HG03378 (cell line): ENCODE data around the gene RALGAPA1.

Experiments used
- ATAC-seq: cut with Tn5 transposase; IDR thresholded peaks from one replicate; pipeline ENCODE4 v1.9.1; 2021; ENCODE audit warnings: mild to moderate bottlenecking, moderate library complexity; ENCODE audit not compliant: unreplicated experiment

The RALGAPA1 gene

DNA sequence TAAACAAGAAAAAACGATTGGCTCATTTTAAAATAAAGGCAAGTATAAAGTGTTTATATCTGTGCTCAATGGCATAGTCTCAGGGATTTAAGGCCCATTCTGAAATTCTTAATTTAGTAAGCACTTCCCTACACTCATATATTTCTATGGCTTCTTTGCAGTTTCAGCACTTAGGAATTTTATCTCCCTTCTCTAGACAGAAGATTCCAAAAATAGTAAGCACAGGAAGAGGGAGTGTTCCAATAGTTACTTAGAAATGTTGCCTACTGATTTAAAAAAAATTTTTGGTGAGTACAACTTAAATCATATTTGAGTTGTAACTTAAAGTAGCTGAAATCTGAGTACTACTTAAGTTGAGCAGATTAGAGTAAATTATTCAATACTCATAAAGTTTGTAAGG, 255.3 kb downstream of the RALGAPA1 start:
- ATAC-seq: no peak

GRCh38 chr14:35551081-35551480, 258.0 kb downstream of the RALGAPA1 start:
- no peak for ATAC-seq

- ATAC-seq: no peak
Measured at GRCh38 chr14:35549551-35549950, 259.5 kb downstream of the RALGAPA1 start.

- ATAC-seq: no peak
Measured at GRCh38 chr14:35543006-35543405, 266.1 kb downstream of the RALGAPA1 start.

DNA sequence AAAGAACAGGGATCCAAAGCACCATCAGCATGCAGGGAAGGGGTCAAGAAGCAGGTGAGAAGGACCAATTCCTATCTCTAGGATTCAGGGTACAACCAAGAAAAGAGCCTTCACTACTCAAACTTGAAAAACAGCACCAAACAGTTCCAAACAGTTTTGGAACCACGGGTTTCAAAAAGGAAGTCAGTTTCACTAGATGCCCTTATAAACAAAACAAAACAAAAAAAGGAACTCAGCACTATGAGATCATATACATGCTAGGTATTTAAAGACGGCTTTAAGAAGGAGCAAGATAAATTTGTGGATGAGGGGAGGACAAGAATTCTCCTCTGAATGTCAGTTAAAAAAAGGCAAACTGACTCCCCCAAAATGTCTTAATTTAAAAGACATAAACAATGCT, 269.1 kb downstream of the RALGAPA1 start:
- ATAC-seq: no peak

GRCh38 chr14:35535483-35536112, 273.5 kb downstream of the RALGAPA1 start:
- ATAC-seq: peak; percentile 3

DNA sequence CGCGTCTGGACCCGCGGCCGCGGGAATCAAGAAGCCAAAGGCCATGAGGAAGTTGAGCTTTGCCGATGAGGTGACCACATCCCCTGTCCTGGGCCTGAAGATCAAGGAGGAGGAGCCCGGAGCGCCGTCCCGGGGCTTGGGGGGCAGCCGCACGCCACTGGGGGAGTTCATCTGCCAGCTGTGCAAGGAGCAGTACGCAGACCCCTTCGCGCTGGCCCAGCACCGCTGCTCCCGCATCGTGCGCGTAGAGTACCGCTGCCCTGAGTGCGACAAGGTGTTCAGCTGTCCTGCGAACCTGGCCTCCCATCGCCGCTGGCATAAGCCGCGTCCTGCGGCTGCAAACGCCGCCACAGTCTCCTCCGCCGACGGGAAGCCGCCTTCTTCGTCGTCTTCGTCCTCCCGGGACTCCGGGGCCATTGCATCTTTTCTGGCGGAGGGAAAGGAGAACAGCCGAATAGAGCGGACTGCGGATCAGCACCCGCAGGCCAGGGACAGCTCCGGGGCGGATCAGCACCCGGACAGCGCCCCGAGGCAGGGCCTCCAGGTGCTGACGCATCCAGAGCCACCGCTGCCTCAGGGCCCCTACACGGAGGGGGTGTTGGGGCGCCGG, 274.1 kb downstream of the RALGAPA1 start:
- peak; percentile 52 for ATAC-seq

DNA sequence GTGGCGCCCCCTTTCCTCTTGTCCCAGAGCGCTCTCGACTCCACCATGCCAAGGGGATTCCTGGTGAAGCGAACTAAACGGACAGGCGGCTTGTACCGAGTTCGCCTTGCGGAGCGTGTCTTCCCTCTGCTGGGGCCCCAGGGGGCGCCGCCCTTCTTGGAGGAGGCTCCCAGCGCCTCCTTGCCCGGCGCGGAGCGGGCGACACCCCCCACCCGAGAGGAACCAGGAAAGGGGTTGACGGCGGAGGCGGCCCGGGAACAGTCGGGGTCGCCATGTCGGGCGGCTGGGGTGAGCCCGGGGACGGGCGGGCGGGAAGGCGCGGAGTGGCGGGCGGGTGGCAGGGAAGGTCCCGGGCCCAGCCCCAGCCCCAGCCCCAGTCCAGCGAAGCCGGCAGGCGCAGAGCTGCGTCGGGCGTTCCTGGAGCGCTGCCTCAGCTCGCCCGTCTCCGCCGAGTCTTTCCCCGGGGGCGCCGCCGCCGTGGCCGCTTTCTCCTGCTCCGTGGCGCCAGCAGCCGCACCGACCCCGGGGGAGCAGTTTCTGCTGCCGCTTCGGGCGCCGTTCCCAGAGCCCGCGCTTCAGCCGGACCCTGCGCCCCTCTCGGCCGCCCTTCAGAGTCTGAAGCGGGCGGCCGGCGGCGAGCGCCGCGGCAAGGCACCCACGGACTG, 274.8 kb downstream of the RALGAPA1 start:
- ATAC-seq: peak; percentile 21

DNA sequence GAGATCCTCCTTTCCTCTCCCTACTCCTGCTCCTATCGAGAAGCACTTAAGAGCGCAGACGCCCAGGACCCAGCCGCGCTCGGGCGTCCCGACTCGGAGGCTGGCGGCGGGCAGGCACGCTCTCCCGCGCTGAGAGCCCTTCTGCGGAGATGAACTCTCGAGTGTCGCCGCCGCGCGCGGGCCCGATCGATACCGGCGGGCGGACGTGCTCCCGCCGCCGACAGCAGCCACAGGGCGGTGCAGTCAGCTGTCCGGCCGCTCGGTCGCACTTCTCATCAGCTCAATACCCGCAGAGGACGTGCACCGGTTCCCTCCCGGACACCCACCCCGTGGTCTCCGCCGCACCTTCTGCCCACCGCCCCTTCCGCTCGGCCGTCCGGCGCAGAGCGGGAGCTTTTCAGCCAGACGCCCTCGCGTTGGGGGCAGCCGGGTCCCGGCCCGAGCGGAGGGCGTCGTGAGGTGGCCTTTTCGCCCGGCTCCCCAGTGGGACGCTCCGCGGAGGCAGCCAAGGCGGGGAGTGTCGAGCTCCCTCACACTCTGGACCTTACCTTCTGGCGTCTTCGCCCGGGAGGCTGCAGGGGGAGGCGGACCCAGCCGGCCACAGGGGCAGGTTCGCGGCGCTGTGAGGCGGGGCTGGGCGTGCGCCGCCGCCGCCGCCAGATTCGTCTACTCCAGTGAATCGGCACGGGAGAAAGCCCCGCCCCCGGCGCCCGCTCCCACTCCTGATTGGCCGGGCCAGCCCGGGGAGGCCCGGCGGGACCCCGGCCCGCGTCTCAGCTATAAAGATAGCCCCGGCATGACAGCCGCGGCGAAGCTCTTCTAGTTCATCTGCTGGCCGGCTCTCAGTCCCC, 275.5 kb downstream of the RALGAPA1 start, which contains the start of gene INSM2:
Gene INSM2 (plus strand): TSS at position 808 of the 851 bp plus-strand sequence. CDS start 89 bp downstream, outside the sequence.
- ATAC-seq: peak; percentile 49

DNA sequence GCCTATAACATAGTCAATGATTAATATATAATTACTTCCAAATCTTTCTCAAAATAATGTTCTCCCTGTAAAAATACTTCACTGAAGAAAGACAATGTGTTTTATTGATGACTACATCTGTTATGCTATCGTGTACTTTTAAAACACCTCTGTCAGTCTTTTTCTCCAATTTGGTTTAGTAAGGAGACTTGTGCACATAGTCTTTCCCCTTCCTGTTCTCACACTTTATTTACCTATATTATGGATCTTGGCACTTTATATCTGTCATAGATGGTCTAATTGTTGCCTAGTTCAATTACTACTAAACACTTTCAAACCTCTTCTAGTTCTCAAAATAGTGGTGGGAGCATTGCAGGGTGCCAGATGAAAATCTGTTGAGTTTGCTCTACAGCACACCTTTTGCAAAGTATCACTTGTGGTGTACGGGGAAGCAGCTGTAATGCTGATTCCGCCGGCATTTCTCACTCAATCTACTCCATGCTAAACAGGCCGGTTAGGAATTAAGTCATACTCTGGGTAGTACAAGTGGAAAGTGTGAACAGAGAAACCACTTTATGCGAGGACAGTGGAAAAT, 276.2 kb downstream of the RALGAPA1 start:
- peak; percentile 12 for ATAC-seq

DNA sequence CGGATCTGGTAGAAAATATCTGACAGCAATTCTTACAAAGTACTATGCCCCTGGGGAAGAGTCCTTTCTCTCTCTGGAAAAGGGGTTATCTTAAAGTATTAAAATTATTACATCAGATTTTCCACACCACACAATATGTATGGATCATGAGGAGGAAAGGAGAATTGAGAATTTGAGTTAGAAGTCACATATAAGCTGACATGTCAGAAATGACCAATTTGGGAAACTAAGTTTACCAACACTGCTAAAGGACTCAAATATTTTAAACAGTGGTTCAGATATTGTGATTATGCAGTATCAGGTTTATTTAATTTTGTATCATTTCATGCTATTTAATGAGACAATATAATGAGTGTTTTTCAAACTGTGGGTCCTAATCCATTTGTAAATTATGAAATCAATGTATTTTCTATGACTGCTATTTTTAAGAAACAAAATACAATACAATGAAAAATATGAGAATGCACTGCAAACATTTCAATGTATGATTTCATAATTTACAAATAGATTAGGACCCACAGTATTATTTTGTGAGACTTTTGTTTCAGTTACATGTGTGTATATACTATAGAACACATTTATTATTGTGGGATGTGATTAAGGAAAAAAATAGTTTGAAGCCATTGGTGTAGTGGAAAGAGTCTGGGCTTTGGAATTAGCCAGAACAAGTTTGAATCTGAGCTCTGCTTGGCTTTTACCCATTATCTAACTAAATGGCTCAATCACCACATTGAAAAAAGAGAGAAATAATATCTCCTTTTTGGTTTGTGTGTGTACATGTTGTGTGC, 276.9 kb downstream of the RALGAPA1 start:
- ATAC-seq: no peak

GRCh38 chr14:35526962-35527361, 282.1 kb downstream of the RALGAPA1 start:
- ATAC-seq: no peak

DNA sequence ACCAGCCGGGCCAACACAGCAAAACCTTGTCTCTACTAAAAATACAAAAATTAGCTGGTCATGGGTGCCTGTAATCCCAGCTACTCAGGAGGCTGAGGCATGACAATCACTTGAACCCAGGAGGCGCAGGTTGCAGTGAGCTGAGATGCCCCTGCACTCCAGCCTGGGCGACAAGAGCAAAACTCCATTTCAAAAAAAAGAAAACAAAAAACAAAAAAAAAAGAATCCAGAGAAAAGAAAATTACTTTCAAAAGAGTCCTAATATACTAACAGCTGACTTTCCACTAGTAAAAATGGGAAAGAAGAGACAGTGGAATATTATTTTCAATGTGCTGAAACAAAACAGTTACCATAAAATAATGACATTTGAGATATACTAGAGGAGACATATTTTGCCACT, 283.4 kb downstream of the RALGAPA1 start:
- ATAC-seq: no peak

GRCh38 chr14:35519986-35520385, 289.1 kb downstream of the RALGAPA1 start:
- ATAC-seq: no peak

- no peak for ATAC-seq
Measured at GRCh38 chr14:35515916-35516315, 293.2 kb downstream of the RALGAPA1 start.

GRCh38 chr14:35512765-35513164, 296.3 kb downstream of the RALGAPA1 start:
- no peak for ATAC-seq

GRCh38 chr14:35509846-35510245, 299.2 kb downstream of the RALGAPA1 start:
- no peak for ATAC-seq

DNA sequence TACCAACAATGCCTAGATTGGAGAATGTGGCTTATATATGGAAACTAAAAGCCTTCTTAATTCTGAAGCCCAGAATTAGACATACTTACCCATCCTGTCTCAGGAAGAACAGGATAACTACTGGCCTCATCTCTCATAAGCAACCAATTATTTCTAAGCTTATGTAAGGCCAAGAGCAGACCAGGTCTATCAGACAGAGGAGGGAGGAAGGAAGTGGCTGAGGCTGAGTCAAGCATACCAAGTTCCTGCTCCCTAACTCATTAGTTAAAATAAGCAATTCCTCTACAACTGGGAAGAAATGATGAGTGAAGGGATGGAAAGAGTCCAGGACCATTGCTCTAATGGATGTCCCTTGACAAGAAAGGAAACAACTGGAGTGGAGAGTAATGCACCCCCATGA, 302.2 kb downstream of the RALGAPA1 start:
- no peak for ATAC-seq

- no peak for ATAC-seq
Measured at GRCh38 chr14:35506461-35506860, 302.6 kb downstream of the RALGAPA1 start.

DNA sequence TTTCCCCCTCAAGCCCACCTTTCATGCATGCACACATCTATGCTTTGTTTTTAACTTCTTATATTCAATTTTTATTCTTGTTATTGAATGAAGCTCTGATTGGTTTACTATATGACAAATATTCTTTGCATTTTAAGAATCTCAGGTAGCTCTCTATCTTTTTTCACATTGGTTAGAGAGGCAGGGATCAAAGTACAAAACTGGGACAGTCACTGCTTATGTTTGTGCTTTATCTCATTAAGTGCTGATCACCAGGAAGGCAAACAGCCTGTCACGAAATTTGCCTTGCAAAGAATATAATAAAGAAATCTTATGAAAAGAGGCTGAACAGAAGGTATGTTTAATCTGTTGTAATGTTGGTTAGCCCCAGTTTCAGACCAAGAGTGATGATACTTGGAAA, 304.8 kb downstream of the RALGAPA1 start:
- ATAC-seq: no peak
